ENCODE data around the gene SPATS2. TPM values are rescaled to one million over a fixed set of nuclear protein-coding genes. Genes with fewer than 3 reads are reported as not detected.

Gene SPATS2
- total RNA-seq, 1 donor from 2014 or later: 58.2 TPM

DNA sequence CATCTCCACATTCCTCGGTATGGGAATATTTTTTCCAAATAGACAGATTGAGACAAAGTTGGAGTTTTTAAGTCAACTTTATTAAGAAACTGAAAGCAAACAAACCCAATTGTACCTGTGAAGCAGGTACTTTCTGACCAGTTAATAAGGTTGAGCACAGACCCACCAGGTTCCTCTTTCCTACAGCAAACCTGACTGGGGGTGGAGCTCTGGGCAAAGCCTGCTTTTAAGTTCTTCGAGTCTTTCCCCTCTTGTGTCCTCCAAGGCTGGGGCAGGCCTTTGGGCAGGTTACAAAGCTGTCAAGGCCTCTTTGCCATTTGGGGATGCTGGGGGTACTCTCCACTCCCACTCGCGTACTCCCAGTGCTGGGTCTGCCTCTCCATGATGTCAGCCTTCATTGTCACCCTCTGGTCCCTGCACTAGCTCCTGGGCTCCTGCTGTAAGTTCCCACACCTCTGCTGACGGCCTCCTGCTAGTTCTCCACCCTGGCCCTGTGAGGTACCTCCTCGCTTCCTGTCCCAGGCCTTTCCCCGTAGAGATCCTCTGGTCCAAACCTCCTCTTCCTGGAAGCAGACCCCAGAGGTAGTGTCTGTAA is 174.7 kb downstream of the SPATS2 start:
- no peak for DNase-seq

DNA sequence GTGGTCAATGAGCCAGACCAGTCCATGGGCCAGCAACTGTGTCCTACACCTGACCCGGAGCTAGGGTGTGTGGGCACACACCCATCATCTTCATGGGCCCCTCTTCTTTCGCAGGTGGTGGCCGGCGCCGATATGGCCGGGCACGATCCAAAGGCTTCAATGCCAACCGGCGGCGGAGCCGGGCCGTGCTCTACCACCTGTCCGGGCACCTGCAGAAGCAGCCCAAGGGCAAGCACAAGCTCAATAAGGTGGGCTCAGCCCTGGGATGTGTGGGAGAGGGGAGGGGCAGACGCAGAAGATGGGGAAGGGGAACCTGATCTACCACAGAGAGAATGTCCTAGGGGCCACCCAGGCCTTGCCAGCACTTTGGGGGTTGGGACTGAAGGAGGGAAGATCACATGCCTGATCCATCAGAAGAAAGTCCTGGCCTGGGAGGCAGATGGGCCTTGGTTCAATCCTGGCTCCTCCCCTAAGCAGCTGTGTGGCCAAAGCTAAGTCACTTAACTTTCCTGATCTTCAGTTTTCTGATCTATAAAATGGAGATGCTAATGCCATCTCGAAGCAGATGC is 175.4 kb downstream of the SPATS2 start:
- no peak for DNase-seq

GRCh38 chr12:49543221-49543913 is 176.1 kb downstream of the SPATS2 start:
- DNase-seq: no peak

DNA sequence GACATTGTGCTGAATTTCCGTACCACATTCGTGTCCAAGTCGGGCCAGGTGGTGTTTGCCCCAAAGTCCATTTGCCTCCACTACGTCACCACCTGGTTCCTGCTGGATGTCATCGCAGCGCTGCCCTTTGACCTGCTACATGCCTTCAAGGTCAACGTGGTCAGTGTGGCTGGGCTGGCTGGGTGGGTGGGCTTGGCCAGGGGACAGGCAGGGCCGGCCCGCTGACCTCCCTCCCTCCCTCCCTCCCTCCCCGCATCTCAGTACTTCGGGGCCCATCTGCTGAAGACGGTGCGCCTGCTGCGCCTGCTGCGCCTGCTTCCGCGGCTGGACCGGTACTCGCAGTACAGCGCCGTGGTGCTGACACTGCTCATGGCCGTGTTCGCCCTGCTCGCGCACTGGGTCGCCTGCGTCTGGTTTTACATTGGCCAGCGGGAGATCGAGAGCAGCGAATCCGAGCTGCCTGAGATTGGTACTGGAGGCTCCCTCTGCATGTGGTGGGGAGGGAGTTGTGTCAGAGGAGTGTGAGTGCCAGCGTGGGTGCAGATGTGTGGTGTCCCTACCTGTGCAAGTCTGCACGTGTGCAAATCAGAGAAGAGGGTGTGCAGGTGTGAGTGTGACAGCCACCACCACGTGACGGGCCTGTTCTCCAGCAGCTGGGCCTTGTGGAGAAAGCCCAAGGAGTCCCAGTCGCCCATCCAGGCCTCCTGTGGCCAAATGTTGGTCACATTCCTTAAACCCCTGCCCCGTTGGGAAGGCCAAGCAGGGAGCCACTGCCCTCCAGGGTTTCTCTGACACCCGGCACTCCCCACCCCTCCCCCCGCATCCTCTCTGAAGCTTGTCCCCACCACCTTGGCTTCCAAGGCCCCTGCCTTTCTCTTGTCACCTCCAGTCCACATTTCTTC is 176.9 kb downstream of the SPATS2 start:
- peak; percentile 61 for DNase-seq

GRCh38 chr12:49545815-49546214 is 178.6 kb downstream of the SPATS2 start:
- no peak for DNase-seq

DNA sequence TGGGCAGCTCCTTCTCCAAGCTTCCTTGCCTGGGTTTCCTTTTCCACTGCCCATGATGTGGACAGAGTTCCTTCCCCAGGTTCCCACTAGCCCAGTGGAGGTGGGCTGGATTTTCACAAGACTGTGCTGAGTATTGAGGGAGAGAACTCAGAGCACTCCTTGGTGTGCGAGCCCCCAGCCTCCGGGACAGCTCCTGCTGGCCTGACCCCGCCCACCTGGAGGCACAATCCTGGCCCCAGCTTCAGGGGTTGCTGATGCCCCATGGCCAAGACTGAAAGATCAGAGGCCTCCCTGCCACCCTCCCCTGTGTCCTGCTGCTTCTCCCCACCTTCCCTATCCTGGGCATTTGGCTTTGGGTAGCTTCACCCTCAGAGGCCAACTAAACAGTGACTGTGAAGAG is 179.2 kb downstream of the SPATS2 start:
- no peak for DNase-seq

DNA sequence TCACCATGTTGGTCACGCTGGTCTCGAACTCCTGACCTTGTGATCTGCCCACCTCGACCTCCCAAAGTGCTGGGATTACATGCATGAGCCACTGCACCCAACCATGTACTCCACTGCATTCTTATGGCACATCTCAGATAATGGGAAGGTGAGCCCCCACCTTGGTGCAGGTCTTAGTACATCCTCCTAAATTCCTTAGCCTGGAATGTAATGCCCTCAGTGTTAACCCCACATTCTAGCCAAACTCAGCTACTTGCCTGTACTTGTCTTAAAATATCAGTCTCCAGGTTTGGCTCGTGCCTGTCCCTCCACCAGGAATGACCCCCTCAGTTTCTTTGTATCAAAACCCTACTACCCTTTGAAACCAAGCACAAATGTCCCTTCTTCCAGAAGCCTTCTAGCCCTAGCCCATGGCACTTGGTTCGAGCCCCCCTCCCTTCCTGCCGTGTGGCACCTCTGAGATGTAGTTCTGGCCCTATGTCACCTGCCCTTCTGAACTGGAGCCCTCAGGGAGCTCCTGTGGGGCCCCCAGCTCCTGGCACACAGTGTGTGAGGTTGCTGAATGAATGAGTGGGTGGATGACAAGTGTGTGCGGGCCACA is 179.9 kb downstream of the SPATS2 start:
- DNase-seq: no peak

DNA sequence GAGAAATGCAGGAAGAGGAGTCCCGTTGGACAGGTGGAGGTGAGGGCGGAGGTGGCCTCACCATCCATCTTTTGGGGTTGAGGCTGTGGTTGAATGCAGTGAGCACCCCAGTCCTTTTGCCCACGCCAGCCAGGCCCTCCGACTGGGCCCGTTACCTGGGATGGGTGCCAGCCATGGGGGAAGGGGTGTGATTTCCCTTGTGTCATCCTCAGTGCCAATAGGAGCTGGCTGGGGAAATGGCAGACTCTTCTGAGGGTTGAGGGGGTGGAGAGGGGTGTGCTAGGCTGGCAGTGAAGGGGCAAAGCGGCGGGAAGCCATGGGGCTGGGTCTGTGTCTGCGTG is 181.2 kb downstream of the SPATS2 start:
- DNase-seq: no peak

DNA sequence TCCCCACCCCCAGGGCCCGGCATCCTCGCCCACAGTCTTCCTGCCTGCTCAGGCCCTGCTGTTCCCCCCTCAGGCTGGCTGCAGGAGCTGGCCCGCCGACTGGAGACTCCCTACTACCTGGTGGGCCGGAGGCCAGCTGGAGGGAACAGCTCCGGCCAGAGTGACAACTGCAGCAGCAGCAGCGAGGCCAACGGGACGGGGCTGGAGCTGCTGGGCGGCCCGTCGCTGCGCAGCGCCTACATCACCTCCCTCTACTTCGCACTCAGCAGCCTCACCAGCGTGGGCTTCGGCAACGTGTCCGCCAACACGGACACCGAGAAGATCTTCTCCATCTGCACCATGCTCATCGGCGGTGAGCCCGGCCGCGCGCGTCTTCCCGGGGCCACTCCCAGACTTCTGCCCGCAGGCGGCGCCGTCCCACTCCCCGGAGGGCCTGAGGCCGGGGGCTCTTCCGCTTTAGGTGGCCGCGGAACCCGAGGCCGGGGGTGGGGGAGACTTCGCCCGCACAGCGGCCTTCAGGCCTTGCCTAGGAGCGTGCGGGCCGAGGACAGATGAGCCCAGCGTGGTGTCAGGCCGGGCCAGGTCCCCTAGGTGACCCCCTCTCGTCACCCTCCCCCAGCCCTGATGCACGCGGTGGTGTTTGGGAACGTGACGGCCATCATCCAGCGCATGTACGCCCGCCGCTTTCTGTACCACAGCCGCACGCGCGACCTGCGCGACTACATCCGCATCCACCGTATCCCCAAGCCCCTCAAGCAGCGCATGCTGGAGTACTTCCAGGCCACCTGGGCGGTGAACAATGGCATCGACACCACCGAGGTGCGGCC is 181.8 kb downstream of the SPATS2 start:
- DNase-seq: no peak

- no peak for DNase-seq
Observed at GRCh38 chr12:49549735-49550692, 182.8 kb downstream of the SPATS2 start.

GRCh38 chr12:49550693-49551252 is 183.5 kb downstream of the SPATS2 start:
- no peak for DNase-seq

DNA sequence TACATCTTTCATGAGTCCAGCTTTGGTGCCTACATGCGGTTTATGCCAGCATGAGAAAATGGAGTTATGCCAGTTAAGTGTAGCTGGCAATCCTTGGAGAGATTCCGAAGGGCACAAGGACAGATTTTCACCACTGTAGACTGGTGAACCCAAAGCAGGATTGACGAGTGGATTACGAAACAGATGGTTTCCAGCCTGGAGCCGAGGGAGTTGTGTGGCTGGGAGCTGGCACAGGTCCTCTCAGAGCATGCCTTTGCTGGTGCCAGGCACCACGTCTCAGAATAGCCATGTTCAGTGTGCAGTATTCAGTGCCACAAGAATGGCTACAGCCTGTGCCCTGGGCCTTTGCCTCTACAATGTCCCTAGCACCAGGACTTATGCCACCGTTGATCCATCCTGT is 184.8 kb downstream of the SPATS2 start:
- DNase-seq: peak; percentile 60

DNA sequence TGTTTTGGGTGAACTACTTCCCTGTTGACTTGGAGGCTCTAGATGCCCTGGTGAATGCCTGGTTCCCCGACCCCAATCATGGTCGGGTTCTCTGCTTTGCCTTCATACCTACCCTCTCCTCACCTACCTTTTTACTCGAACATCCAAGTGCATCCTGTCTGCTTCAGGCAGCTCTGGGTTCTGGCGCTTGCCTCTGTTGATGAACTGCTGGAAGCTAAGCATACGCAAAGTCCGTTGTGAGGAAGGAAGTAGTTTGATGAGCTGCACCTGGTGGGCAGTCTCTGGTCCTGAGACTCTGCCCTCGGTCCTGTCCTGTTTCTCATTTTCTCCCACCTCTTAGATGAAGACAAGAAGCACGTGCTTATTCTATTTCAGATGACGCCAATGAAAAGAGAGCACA is 185.2 kb downstream of the SPATS2 start:
- DNase-seq: no peak

DNA sequence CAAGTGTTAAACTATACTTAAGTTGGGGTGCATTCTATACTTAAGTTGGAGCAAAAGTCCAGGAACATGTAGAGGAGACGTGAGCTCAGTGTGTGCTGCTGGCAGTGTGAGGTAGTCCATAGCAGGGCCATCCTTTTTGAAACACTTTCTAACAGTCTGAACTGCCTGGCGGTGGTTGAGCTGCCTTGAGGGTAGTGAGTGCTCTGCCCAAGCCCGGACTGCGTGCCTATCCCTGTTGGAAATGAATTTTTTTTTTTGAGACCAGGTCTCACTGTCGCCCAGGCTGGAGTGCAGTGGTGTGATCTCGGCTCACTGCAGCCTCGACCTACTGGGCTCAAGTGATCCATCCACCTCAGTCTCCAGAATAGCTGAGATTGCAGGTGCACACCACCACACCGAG is 185.6 kb downstream of the SPATS2 start:
- no peak for DNase-seq

DNA sequence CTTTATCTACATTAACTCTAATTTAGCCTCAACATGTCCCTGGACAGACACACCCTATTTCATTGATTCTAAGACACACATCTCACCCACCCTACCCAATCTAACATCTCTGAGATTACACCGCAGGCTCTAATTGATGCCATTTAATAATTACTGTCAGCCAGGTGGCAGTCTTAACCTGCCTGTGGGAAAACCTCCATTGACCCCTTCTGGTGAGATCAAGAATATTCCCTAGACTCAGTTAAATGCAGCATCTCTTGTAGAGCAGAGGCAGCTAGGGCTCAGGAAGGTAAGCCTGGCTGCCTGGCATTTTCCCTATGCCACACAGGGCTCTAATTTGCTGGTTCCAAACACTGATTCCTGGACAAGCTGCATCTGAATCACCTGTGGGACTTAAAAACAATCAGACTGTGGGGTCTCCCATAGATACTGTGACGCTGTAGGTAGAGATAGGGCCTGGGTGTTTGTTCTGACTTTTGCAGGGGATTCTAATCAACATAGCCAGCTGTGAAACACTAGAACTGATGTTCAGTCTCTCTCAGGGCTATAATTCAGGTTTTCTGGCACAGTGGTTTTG is 186.3 kb downstream of the SPATS2 start:
- DNase-seq: no peak

DNA sequence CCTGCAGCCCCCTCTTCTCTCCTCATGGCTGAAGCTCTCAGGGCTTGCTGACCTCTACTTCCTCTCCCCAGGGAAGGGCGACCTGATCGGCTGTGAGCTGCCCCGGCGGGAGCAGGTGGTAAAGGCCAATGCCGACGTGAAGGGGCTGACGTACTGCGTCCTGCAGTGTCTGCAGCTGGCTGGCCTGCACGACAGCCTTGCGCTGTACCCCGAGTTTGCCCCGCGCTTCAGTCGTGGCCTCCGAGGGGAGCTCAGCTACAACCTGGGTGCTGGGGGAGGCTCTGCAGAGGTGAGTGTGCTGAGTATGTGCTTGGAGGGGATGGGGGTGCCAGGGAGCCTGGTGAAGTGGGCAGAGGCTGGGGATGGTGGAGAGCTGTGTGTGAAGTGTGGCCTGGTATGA is 187.0 kb downstream of the SPATS2 start:
- no peak for DNase-seq

GRCh38 chr12:49555631-49556390 is 188.5 kb downstream of the SPATS2 start:
- no peak for DNase-seq

GRCh38 chr12:49556391-49557186 is 189.3 kb downstream of the SPATS2 start:
- no peak for DNase-seq
